Measurements from ENCODE around the gene ITPRIP. TPM values are rescaled to one million over a fixed set of nuclear protein-coding genes. Genes with fewer than 3 reads are reported as not detected.

Gene ITPRIP
- total RNA-seq, 1 donor from 2014 or later, result 14.7 TPM

- DNase-seq (ENCODE audit: low spot score), result no peak
Measured at GRCh38 chr10:104288355-104288754, 49.9 kb downstream of the ITPRIP start.

GRCh38 chr10:104286939-104287338 is 51.3 kb downstream of the ITPRIP start:
- DNase-seq (ENCODE audit: low spot score), result no peak

GRCh38 chr10:104284846-104285245 is 53.4 kb downstream of the ITPRIP start:
- no peak for DNase-seq (ENCODE audit: low spot score)

- no peak for DNase-seq (ENCODE audit: low spot score)
Measured at GRCh38 chr10:104281694-104282093, 56.6 kb downstream of the ITPRIP start.

GRCh38 chr10:104279550-104280259 is 58.6 kb downstream of the ITPRIP start:
- no peak for DNase-seq (ENCODE audit: low spot score)

- no peak for DNase-seq (ENCODE audit: low spot score)
Measured at GRCh38 chr10:104277785-104278184, 60.5 kb downstream of the ITPRIP start.

- no peak for DNase-seq (ENCODE audit: low spot score)
Measured at GRCh38 chr10:104276192-104276591, 62.1 kb downstream of the ITPRIP start.

- DNase-seq (ENCODE audit: low spot score), result no peak
Measured at GRCh38 chr10:104274762-104275721, 63.2 kb downstream of the ITPRIP start.

GRCh38 chr10:104273899-104274575 is 64.2 kb downstream of the ITPRIP start:
- DNase-seq (ENCODE audit: low spot score), result no peak

- DNase-seq (ENCODE audit: low spot score), result no peak
Measured at GRCh38 chr10:104273286-104273685, 65.0 kb downstream of the ITPRIP start.

- DNase-seq (ENCODE audit: low spot score), result peak; percentile 99
Measured at GRCh38 chr10:104268713-104269645, 69.3 kb downstream of the ITPRIP start, which contains the start of gene GSTO2. Gene GSTO2 (plus strand): TSS chr10:104269184. CDS start chr10:104274916, 5,732 bp downstream.

- no peak for DNase-seq (ENCODE audit: low spot score)
Measured at GRCh38 chr10:104268405-104268712, 69.9 kb downstream of the ITPRIP start.

- no peak for DNase-seq (ENCODE audit: low spot score)
Measured at GRCh38 chr10:104267721-104268404, 70.4 kb downstream of the ITPRIP start.

- DNase-seq (ENCODE audit: low spot score), result no peak
Measured at GRCh38 chr10:104264783-104265182, 73.5 kb downstream of the ITPRIP start.

- no peak for DNase-seq (ENCODE audit: low spot score)
Measured at GRCh38 chr10:104262055-104262454, 76.2 kb downstream of the ITPRIP start.

GRCh38 chr10:104260775-104261115 is 77.5 kb downstream of the ITPRIP start:
- no peak for DNase-seq (ENCODE audit: low spot score)

GRCh38 chr10:104259999-104260774 is 78.1 kb downstream of the ITPRIP start:
- DNase-seq (ENCODE audit: low spot score), result no peak

Data from umbilical cord (tissue), 2 donors.